Fibroblast of the aortic adventitia (primary cell): ENCODE data around the gene RTP2. TPM values are rescaled to one million over a fixed set of nuclear protein-coding genes. Genes with fewer than 3 reads are reported as not detected.
A peak's percentile ranks its signal among the peaks of the same experiment; 100 is the strongest.

Source experiments
- DNase-seq: peaks from one replicate; pipeline ENCODE4 v3.0.0-alpha.2; 2010; ENCODE audit warnings: low read depth
- H3K4me3 ChIP-seq: 2 replicates; pipeline ENCODE4 v1.5.1; 2011; ENCODE audit warnings: low read depth, mild to moderate bottlenecking, control low read depth, low read length, moderate library complexity
- CTCF ChIP-seq: IDR thresholded peaks from 2 replicates; pipeline ENCODE4 v1.5.1; 2011; ENCODE audit warnings: mild to moderate bottlenecking, low read length, control low read depth, inconsistent platforms; ENCODE audit not compliant: insufficient read depth
- total RNA-seq: library from RNA; depleted of rRNA; stranded (reverse); fragments of >200 nt; gene quantifications from 2 replicates; pipeline ENCODE4 v1.2.3, GENCODE V29; 2012; ENCODE audit warnings: low replicate concordance

Gene RTP2
- total RNA-seq, 1 donor, result not detected

GRCh38 chr3:187746059-187746441 lies 43.7 kb upstream of the RTP2 start:
- peak; percentile 62 for DNase-seq
- TF ChIP-seq CTCF, result no peak
- peak overlapping the region; percentile 65 for H3K4me3 ChIP-seq

GRCh38 chr3:187745201-187746058 lies 43.1 kb upstream of the RTP2 start, which contains the start of gene BCL6:
Gene BCL6, minus strand, starts transcription at chr3:187745468. Its CDS starts 11,775 bp downstream, at chr3:187733693.
- peak; percentile 100 for DNase-seq
- TF ChIP-seq CTCF, result no peak
- H3K4me3 ChIP-seq, result peak within 1 kb of the TSS; percentile 87

GRCh38 chr3:187744169-187745151 lies 42.1 kb upstream of the RTP2 start:
- peak overlapping the region; percentile 87 for H3K4me3 ChIP-seq
- peak; percentile 67 for DNase-seq
- TF ChIP-seq CTCF, result no peak

GRCh38 chr3:187743195-187744141 lies 41.1 kb upstream of the RTP2 start:
- DNase-seq, result peak; percentile 64
- TF ChIP-seq CTCF, result no peak
- H3K4me3 ChIP-seq, result peak overlapping the region; percentile 87

GRCh38 chr3:187742351-187743171 lies 40.2 kb upstream of the RTP2 start:
- peak overlapping the region; percentile 87 for H3K4me3 ChIP-seq
- peak; percentile 82 for DNase-seq
- no peak for TF ChIP-seq CTCF
